ENCODE results near the gene PTP4A1. TPM values are rescaled to one million over a fixed set of nuclear protein-coding genes. Genes with fewer than 3 reads are reported as not detected.

Gene PTP4A1

DNA sequence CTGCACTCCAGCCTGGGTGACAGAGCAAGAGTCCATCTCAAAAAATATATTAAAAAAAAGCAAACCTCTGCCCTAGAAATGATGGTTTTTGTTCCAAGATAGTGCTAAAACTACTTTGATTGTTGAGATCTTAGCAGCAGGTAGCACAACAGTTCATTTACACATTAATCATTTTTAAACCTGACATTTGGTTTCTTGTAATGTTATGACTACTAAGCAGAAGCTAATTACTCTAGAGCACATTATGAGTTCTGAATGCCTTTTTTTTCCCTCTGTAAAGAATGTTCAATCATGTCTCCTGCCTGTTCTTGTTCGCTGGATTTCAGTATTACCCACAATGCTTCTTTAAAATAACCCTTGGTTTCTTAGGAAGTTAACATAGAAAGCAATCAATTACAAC is 38.7 kb downstream of the PTP4A1 start:
- no peak overlapping the region for H3K27ac ChIP-seq (replicated peaks; ENCODE audit: low read length)
- no peak overlapping the region for H3K9ac ChIP-seq (ENCODE audit: low read depth, low read length, poor library complexity)
- no peak overlapping the region for H3K4me3 ChIP-seq (ENCODE audit: low read length in 2 of 2)
- H3K23ac ChIP-seq (ENCODE audit: low read depth, low read length, poor library complexity), result no peak overlapping the region
- no peaks in the 10 kb centered on the region for H3K36me3 ChIP-seq (replicated peaks in 1 of 2; ENCODE audit: control insufficient read depth in 2 of 2, insufficient read depth in 2 of 2, low read length in 2 of 2)
- H2BK120ac ChIP-seq (ENCODE audit: low read depth, low read length), result no peak overlapping the region
- no peaks in the 10 kb centered on the region for H3K79me1 ChIP-seq (ENCODE audit: low read depth, low read length)
- H3K4ac ChIP-seq (ENCODE audit: low read length), result no peak overlapping the region
- H4K91ac ChIP-seq (ENCODE audit: low read depth, low read length, poor library complexity), result no peak overlapping the region
- peaks cover 0 to under 1% of the 10 kb centered on the region in 2 donors for H3K4me1 ChIP-seq (ENCODE audit: control insufficient read depth in 2 of 2, insufficient read depth in 1 of 2, low read depth in 1 of 2, low read length in 2 of 2)
- no peaks in the 10 kb centered on the region for H3K9me3 ChIP-seq (replicated peaks in 1 of 2; ENCODE audit: control insufficient read depth in 2 of 2, insufficient read depth in 1 of 2, low read depth in 1 of 2, low read length in 2 of 2)
- no peak overlapping the region for H3K14ac ChIP-seq (ENCODE audit: low read length)
- no peak for DNase-seq (ENCODE audit: low spot score)
- no peak overlapping the region for H2BK15ac ChIP-seq (ENCODE audit: low read length)
- H2AFZ ChIP-seq (ENCODE audit: low read length), result no peak overlapping the region
- no peaks in the 10 kb centered on the region for H3K27me3 ChIP-seq (ENCODE audit: control insufficient read depth in 3 of 3, insufficient read depth in 3 of 3, low read depth in 1 of 3, low read length in 3 of 3)
- H3K18ac ChIP-seq (ENCODE audit: low read length), result no peak overlapping the region
- no peak overlapping the region for H3K4me2 ChIP-seq (ENCODE audit: insufficient read depth, low read length, poor library complexity, severe bottlenecking)
- no peak overlapping the region for H2AK5ac ChIP-seq (ENCODE audit: low read depth, low read length)
- no CpG with 5 or more reads among the region's 1 CpG for WGBS, 2 donors (ENCODE audit: extremely low coverage in 2 of 2, insufficient read length in 2 of 2, insufficient replicate concordance in 1 of 2)
- no peak overlapping the region for H2BK12ac ChIP-seq (ENCODE audit: low read length)
- no peak overlapping the region for H2BK5ac ChIP-seq (ENCODE audit: low read length)
- H4K8ac ChIP-seq (ENCODE audit: low read depth, low read length), result no peak overlapping the region

DNA sequence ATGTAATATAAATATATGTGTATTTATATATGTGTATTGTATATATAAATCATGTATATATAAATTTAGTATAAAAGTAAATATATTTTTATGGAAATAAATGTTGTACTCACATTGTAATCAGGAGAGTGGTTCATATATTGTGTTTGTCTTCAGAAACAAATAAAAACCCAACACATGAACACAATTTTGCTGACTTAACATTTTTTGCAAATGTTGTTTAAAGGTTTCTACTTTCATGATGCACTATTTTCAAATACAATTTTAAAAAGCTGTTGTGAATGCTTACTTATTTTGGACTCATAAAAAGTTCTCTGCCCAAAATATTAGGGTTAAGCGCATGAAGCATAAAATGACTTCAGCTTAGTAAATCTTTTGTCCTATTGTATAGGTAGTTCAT is 39.3 kb downstream of the PTP4A1 start:
- Histone ChIP-seq H3K9ac (ENCODE audit: low read depth, low read length, poor library complexity) (no peak overlapping the region), H4K91ac (ENCODE audit: low read depth, low read length, poor library complexity) (no peak overlapping the region), H3K18ac (ENCODE audit: low read length) (no peak overlapping the region), H3K9me3 (replicated peaks in 1 of 2; ENCODE audit: control insufficient read depth in 2 of 2, insufficient read depth in 1 of 2, low read depth in 1 of 2, low read length in 2 of 2) (no peaks in the 10 kb centered on the region), H2BK12ac (ENCODE audit: low read length) (no peak overlapping the region), H3K4me2 (ENCODE audit: insufficient read depth, low read length, poor library complexity, severe bottlenecking) (no peak overlapping the region), H2BK15ac (ENCODE audit: low read length) (no peak overlapping the region), H3K27ac (replicated peaks; ENCODE audit: low read length) (no peak overlapping the region), H2BK120ac (ENCODE audit: low read depth, low read length) (no peak overlapping the region), H3K4me3 (ENCODE audit: low read length in 2 of 2) (no peak overlapping the region), H2BK5ac (ENCODE audit: low read length) (no peak overlapping the region), H2AK5ac (ENCODE audit: low read depth, low read length) (no peak overlapping the region), H3K4ac (ENCODE audit: low read length) (no peak overlapping the region), H3K79me1 (ENCODE audit: low read depth, low read length) (no peaks in the 10 kb centered on the region), H3K4me1 (ENCODE audit: control insufficient read depth in 2 of 2, insufficient read depth in 1 of 2, low read depth in 1 of 2, low read length in 2 of 2) (peaks cover 0 to 4% of the 10 kb centered on the region in 2 donors), H3K14ac (ENCODE audit: low read length) (no peak overlapping the region), H2AFZ (ENCODE audit: low read length) (no peak overlapping the region), H3K23ac (ENCODE audit: low read depth, low read length, poor library complexity) (no peak overlapping the region), H3K36me3 (replicated peaks in 1 of 2; ENCODE audit: control insufficient read depth in 2 of 2, insufficient read depth in 2 of 2, low read length in 2 of 2) (no peaks in the 10 kb centered on the region), H4K8ac (ENCODE audit: low read depth, low read length) (no peak overlapping the region), H3K27me3 (ENCODE audit: control insufficient read depth in 3 of 3, insufficient read depth in 3 of 3, low read depth in 1 of 3, low read length in 3 of 3) (no peaks in the 10 kb centered on the region)
- no CpG with 5 or more reads among the region's 1 CpG for whole genome bisulfite sequencing, 2 donors (ENCODE audit: extremely low coverage in 2 of 2, insufficient read length in 2 of 2, insufficient replicate concordance in 1 of 2)
- no peak for DNase-seq (ENCODE audit: low spot score)

DNA sequence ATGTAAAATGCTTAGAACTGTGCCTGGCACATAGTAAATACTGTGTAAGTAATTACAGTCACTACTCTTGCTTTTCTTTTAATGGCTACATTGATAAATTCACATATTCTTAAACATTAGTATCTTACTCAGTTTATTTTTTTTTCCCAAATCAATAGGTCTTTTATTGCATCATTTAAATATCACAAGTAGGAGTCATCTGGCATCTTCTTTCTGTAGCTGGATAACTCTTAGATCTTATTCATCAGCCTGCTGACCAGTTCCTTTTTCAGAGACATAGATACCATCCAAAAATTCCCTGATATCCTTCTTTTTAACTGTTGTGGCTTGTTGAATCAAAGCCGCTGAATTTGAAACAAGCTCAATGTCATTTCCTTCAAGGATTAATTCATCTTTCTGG is 43.3 kb downstream of the PTP4A1 start:
- H3K4ac ChIP-seq (ENCODE audit: low read length), result no peak overlapping the region

More for the DNA sequence above, 43.3 kb downstream of the PTP4A1 start:
- no peak overlapping the region for H3K4me2 ChIP-seq (ENCODE audit: insufficient read depth, low read length, poor library complexity, severe bottlenecking)
- no peak overlapping the region for H3K14ac ChIP-seq (ENCODE audit: low read length)
- no peak overlapping the region for H2BK15ac ChIP-seq (ENCODE audit: low read length)
- H4K8ac ChIP-seq (ENCODE audit: low read depth, low read length), result no peak overlapping the region
- no peaks in the 10 kb centered on the region for H3K36me3 ChIP-seq (replicated peaks in 1 of 2; ENCODE audit: control insufficient read depth in 2 of 2, insufficient read depth in 2 of 2, low read length in 2 of 2)
- no peaks in the 10 kb centered on the region for H3K27me3 ChIP-seq (ENCODE audit: control insufficient read depth in 3 of 3, insufficient read depth in 3 of 3, low read depth in 1 of 3, low read length in 3 of 3)
- no peak overlapping the region for H3K27ac ChIP-seq (replicated peaks; ENCODE audit: low read length)
- H3K23ac ChIP-seq (ENCODE audit: low read depth, low read length, poor library complexity), result no peak overlapping the region
- peak overlapping the region; percentile 51 for H2AFZ ChIP-seq (ENCODE audit: low read length)
- no peak overlapping the region for H2BK5ac ChIP-seq (ENCODE audit: low read length)
- no peak overlapping the region for H2BK120ac ChIP-seq (ENCODE audit: low read depth, low read length)
- WGBS, 2 donors (ENCODE audit: extremely low coverage in 2 of 2, insufficient read length in 2 of 2, insufficient replicate concordance in 1 of 2), result no CpG with 5 or more reads among the region's 1 CpG
- no peak overlapping the region for H2AK5ac ChIP-seq (ENCODE audit: low read depth, low read length)
- no peak overlapping the region for H3K18ac ChIP-seq (ENCODE audit: low read length)
- no peak overlapping the region for H3K4me3 ChIP-seq (ENCODE audit: low read length in 2 of 2)
- no peak overlapping the region for H3K9ac ChIP-seq (ENCODE audit: low read depth, low read length, poor library complexity)
- H2BK12ac ChIP-seq (ENCODE audit: low read length), result no peak overlapping the region
- DNase-seq (ENCODE audit: low spot score), result no peak
- no peaks in the 10 kb centered on the region for H3K79me1 ChIP-seq (ENCODE audit: low read depth, low read length)
- H3K9me3 ChIP-seq (replicated peaks in 1 of 2; ENCODE audit: control insufficient read depth in 2 of 2, insufficient read depth in 1 of 2, low read depth in 1 of 2, low read length in 2 of 2), result no peaks in the 10 kb centered on the region
- no peak overlapping the region for H4K91ac ChIP-seq (ENCODE audit: low read depth, low read length, poor library complexity)
- H3K4me1 ChIP-seq (ENCODE audit: control insufficient read depth in 2 of 2, insufficient read depth in 1 of 2, low read depth in 1 of 2, low read length in 2 of 2), result peaks cover 0 to 4% of the 10 kb centered on the region in 2 donors

Small RNA genes within 50 kb of the gene (small RNA-seq; reads per million reads assigned to genes)
- not detected for gene AL513043.1 (ENCODE audit: insufficient read depth)
